Neural cell (in vitro differentiated cells): ENCODE results near the gene GATB.

Experiments used
- CTCF ChIP-seq: fragments of 450-650 bp; IDR thresholded peaks from 2 replicates; pipeline ENCODE4 v1.5.1; 2014; ENCODE audit warnings: antibody characterized with exemption, mild to moderate bottlenecking, moderate library complexity; ENCODE audit not compliant: poor library complexity, severe bottlenecking
- EZH2 ChIP-seq: fragments of 200-600, 300-800 bp; shearing (Covaris generic), sonication (generic); IDR thresholded peaks from 2 replicates; pipeline ENCODE4 v1.6.1; 2014; ENCODE audit warnings: antibody characterized with exemption, low read length, borderline replicate concordance, mild to moderate bottlenecking; ENCODE audit not compliant: insufficient read depth, poor library complexity, severe bottlenecking
- POLR2AphosphoS5 ChIP-seq: IDR thresholded peaks from 2 replicates; pipeline ENCODE4 v1.6.1; 2012

GRCh38 chr4:151777471-151777870 lies 16.7 kb upstream of the GATB start:
- TF ChIP-seq CTCF (no peak), POLR2AphosphoS5 (no peak), EZH2 (no peak)
